Measurements from ENCODE around the gene KLHL12.

Gene KLHL12

GRCh38 chr1:202967684-202968281 is 40.7 kb upstream of the KLHL12 start:
- no peak for DNase-seq (ENCODE audit: low read depth)
- TF ChIP-seq CTCF (conservative IDR thresholded peaks at IDR 0.05; ENCODE audit: low read depth, low read length): peak; percentile 4
- peak overlapping the region; percentile 66 for H3K4me3 ChIP-seq (ENCODE audit: low read length)

GRCh38 chr1:202966006-202966898 is 39.2 kb upstream of the KLHL12 start:
- no peak for TF ChIP-seq CTCF (conservative IDR thresholded peaks at IDR 0.05; ENCODE audit: low read depth, low read length)
- no peak for DNase-seq (ENCODE audit: low read depth)
- H3K4me3 ChIP-seq (ENCODE audit: low read length): peak overlapping the region; percentile 95

- H3K4me3 ChIP-seq (ENCODE audit: low read length): no peak overlapping the region
- no peak for DNase-seq (ENCODE audit: low read depth)
- TF ChIP-seq CTCF (conservative IDR thresholded peaks at IDR 0.05; ENCODE audit: low read depth, low read length): no peak
These were observed 38.4 kb upstream of the KLHL12 start for GRCh38 chr1:202965422-202965821.

GRCh38 chr1:202964791-202965410 is 37.9 kb upstream of the KLHL12 start:
- no peak for DNase-seq (ENCODE audit: low read depth)
- TF ChIP-seq CTCF (conservative IDR thresholded peaks at IDR 0.05; ENCODE audit: low read depth, low read length): no peak
- no peak overlapping the region for H3K4me3 ChIP-seq (ENCODE audit: low read length)

- H3K4me3 ChIP-seq (ENCODE audit: low read length): no peak overlapping the region
- no peak for TF ChIP-seq CTCF (conservative IDR thresholded peaks at IDR 0.05; ENCODE audit: low read depth, low read length)
These were observed 34.3 kb upstream of the KLHL12 start for GRCh38 chr1:202961220-202961880.

GRCh38 chr1:202959276-202959620 is 32.2 kb upstream of the KLHL12 start:
- no peak overlapping the region for H3K4me3 ChIP-seq (ENCODE audit: low read length)
- no peak for TF ChIP-seq CTCF (conservative IDR thresholded peaks at IDR 0.05; ENCODE audit: low read depth, low read length)
- DNase-seq (ENCODE audit: low read depth): no peak

More at GRCh38 chr1:202961220-202961880, 34.3 kb upstream of the KLHL12 start:
- no peak for DNase-seq (ENCODE audit: low read depth)

Data from retinal pigment epithelial cell (primary cell).